ENCODE data around the gene DSCAM. TPM values are rescaled to one million over a fixed set of nuclear protein-coding genes. Genes with fewer than 3 reads are reported as not detected.

DSCAM gene
- total RNA-seq, 1 donor from 2014 or later = 0.06 TPM

GRCh38 chr21:40719615-40720014 lies 127.3 kb downstream of the DSCAM start:
- no peak for TF ChIP-seq CTCF (conservative IDR thresholded peaks at IDR 0.05; ENCODE audit: low read depth, low read length)
- no peak for DNase-seq (ENCODE audit: low read depth)
- H3K4me3 ChIP-seq (ENCODE audit: low read depth, low read length) = no peak overlapping the region

- H3K4me3 ChIP-seq (ENCODE audit: low read depth, low read length) = no peak overlapping the region
- no peak for DNase-seq (ENCODE audit: low read depth)
- TF ChIP-seq CTCF (conservative IDR thresholded peaks at IDR 0.05; ENCODE audit: low read depth, low read length) = no peak
These were observed 129.9 kb downstream of the DSCAM start for GRCh38 chr21:40717028-40717427.

- no peak for TF ChIP-seq CTCF (conservative IDR thresholded peaks at IDR 0.05; ENCODE audit: low read depth, low read length)
- DNase-seq (ENCODE audit: low read depth) = no peak
- H3K4me3 ChIP-seq (ENCODE audit: low read depth, low read length) = no peak overlapping the region
These were observed 132.4 kb downstream of the DSCAM start for GRCh38 chr21:40714536-40714935.

GRCh38 chr21:40707656-40708244 lies 139.2 kb downstream of the DSCAM start:
- TF ChIP-seq CTCF (conservative IDR thresholded peaks at IDR 0.05; ENCODE audit: low read depth, low read length) = no peak
- H3K4me3 ChIP-seq (ENCODE audit: low read depth, low read length) = no peak overlapping the region
- DNase-seq (ENCODE audit: low read depth) = no peak

GRCh38 chr21:40706806-40707655 lies 139.9 kb downstream of the DSCAM start:
- H3K4me3 ChIP-seq (ENCODE audit: low read depth, low read length) = no peak overlapping the region
- DNase-seq (ENCODE audit: low read depth) = no peak
- TF ChIP-seq CTCF (conservative IDR thresholded peaks at IDR 0.05; ENCODE audit: low read depth, low read length) = no peak

GRCh38 chr21:40706176-40706575 lies 140.8 kb downstream of the DSCAM start:
- no peak for DNase-seq (ENCODE audit: low read depth)
- H3K4me3 ChIP-seq (ENCODE audit: low read depth, low read length) = no peak overlapping the region
- TF ChIP-seq CTCF (conservative IDR thresholded peaks at IDR 0.05; ENCODE audit: low read depth, low read length) = no peak

Measured in epithelial cell of proximal tubule (primary cell).